Measurements from ENCODE around the gene CNN3.
A peak's percentile ranks its signal among the peaks of the same experiment; 100 is the strongest.

CNN3 gene

GRCh38 chr1:94926915-94927404 is at the start of gene CNN3:
Gene CNN3, minus strand, starts transcription at chr1:94927110. Its CDS starts 216 bp downstream, at chr1:94926894.
- peak; percentile 94 for DNase-seq

- DNase-seq = no peak
Observed at GRCh38 chr1:94974824-94975223, 47.9 kb upstream of the CNN3 start.

DNA sequence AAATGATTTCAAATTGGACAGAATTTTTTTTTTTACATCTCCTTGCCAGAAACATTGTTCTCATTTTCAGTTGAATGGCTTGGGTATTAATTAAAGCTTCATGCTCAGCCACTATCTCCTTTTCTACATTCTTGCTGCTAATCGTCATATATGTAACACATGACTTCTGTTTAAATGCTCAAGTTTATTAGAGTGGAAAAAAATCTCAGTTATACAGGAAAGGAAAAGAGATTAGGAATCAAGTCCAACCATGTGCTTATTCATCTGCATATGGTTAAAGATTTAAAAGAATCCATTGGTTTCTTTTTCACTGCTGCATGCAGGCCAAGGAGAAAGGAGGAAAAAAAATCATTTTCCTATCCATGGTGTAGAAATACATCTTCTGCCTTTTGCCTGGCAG is 47.3 kb upstream of the CNN3 start:
- no peak for DNase-seq

GRCh38 chr1:94973309-94973922 is 46.5 kb upstream of the CNN3 start:
- no peak for DNase-seq

DNA sequence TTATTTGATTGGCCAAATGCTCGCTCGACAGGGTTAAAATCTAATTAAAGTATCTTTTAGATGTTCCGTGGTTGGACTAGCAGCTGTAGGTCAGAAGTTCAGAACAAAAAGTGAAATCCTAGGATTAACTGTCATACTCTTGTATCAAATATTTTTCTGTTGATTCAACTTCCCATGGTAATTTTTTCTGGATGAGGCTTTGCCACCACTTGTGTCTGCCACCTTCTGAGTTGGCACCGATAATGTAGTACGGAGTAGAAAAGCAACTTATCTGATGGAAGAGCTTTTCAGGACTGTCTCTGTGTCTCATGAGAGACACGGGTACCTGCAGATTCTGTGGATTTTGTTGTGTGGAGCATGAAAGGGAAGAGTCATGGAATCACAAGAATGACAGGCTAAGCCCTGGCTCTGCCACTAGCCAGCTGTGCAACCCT is 44.6 kb upstream of the CNN3 start:
- no peak for DNase-seq

DNA sequence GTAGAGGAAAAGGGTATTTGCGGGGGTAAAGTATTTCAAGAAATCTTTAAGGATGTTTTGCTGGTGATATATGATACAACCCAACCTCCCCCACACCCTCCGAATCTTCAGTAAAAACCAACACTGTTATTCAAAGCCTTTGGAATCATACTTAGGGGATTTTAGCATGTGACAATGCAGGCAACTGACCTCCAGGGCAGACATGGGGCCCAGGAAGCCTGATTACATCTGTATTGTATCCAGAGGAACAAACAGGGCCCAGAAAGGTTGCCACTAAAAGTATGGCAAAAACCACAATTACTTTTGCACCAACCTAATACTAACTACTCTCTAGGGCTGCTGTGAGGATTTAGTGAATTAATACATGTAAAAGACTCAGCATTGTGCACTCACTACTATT is 43.9 kb upstream of the CNN3 start:
- DNase-seq = no peak

- DNase-seq = no peak
Observed at GRCh38 chr1:94969137-94969536, 42.2 kb upstream of the CNN3 start.

DNA sequence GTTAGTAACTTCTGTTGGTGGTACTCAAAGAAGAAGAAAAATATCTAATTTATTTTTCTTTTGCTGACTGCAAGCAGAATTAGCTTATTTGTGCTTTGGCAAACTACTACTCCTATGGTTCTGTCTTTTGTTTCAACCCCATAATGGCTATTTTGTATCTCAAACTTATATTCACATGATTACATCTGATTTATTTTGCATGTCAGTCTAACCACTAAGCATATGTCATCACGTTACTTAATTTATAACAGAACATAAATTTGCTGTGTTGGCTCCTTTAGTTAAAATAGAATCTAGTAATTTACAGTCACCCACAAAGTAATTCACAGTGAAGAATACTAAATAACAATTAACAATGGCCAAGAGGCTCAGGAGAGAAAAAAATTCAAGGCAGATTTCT is 39.1 kb upstream of the CNN3 start:
- no peak for DNase-seq

DNA sequence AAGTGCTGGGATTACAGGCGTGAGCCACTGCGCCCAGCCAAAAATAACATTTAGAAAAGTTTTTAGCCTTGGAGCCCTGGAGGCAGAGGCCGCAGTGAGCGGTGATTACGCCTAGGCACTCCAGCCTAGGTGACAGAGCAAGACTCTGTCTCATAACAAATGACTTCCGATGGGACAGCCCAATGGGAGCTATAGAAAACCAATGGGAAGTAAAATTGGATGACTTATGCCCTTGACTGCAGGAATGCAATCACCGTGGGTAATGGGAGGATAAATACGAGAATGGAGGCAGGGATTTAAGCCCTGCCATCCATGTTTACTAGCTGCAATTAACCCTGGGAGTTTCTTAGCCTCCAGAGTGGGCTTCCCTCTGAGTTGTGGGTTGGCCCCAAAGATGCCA is 37.0 kb upstream of the CNN3 start:
- DNase-seq = no peak

- DNase-seq = no peak
Observed at GRCh38 chr1:94962409-94963265, 35.7 kb upstream of the CNN3 start.

GRCh38 chr1:94961988-94962387 is 35.1 kb upstream of the CNN3 start:
- no peak for DNase-seq

DNA sequence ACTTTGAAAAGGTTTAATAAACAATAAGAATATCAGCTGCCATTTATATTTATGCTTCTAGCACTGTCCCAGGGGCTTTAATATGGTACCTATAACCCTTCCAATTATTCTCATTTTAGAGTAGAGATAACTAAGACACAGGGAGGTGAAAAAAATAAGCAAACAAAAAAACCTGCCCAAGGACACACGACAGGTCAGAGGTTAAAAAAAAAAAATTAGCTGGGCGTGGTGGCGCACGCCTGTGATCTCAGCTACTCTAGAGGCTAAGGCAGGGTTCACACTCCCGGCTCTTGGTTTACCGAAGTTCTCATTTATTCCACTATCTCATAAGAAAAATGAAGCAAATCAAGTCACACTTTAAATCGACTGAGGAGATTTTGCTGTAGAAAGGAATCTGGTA is 34.7 kb upstream of the CNN3 start:
- no peak for DNase-seq

DNA sequence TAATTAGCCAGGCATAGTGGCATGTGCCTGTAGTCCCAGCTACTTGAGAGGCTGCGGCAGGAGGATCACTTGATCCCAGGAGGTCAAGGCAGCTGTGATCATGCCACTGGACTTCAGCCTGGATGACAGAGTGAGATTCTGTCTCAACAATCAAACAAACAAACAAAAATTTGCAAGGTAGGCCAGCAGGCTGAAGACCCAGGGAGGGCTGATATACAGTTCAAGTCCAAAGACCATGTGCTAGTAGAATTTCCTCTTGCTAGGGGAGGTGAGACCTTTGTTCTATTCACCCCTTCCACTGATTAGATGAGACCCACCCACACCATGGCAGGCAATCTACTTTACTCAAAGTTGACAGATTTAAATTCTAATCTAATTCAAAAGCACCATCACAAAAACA is 31.2 kb upstream of the CNN3 start:
- DNase-seq = no peak

GRCh38 chr1:94955767-94956632 is 29.1 kb upstream of the CNN3 start:
- DNase-seq = no peak

DNA sequence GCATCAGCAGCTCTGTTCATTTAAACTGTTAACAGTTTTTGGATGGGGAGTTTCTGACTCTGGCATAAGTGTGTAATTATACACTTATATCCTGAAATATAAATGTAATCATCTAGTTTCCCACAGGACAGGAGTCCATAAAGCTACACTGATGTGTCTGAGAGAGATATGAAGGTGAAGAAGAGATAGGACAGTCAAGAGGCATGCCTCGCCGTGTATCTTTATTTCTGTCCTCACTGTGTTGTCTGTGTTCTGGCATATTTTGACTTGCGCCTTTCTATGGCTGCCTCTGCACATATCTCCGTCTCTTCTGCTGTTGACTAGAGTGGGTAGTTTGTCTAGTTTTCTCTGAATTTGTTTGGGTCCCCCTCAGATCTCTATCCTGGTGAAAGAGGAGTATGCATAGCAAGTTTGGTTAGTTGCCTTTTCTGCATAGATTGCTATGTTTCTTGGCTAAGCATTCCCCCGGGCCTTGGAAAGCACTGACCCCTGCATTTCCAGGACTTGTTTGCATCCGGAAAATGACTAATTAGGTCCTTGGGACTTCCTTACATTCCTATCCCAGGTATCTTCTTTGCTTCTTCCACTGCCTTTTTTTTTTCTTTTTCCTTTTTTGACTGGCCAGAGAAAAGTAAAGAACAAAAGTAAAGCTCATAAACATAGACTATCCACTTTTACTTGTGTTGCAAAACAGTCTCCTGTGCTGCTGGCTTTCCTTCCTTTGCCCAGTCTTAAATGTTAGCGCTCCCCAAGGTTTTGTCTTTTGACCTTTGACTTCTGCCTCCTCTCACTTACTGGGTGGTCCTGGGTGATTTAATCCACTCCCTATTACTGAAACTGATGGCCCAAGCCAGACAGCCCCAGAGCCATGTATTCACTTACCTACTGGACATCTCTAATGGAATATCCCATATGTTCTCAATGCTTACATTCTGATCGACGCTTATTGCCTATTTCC is 27.6 kb upstream of the CNN3 start:
- DNase-seq = no peak

DNA sequence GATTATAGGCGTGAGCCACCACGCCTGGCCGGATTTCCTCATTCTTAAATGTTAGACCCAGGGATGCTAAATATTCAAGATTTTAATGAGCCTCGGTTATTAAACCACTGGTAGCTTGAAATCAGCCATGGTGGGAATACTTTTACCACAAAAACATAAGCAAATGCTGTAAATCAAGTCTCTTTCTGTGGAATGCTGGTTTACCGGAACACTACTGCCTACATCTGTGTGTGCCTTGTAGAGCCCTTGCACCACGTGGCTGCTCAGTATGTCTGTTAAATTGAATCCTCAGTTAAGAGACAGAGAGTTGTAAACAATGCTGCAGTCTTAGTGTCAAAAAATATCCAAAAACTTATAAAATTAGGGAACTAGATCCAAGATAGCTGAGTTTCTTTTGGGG is 26.8 kb upstream of the CNN3 start:
- no peak for DNase-seq

- DNase-seq = no peak
Observed at GRCh38 chr1:94953107-94953506, 26.2 kb upstream of the CNN3 start.

DNA sequence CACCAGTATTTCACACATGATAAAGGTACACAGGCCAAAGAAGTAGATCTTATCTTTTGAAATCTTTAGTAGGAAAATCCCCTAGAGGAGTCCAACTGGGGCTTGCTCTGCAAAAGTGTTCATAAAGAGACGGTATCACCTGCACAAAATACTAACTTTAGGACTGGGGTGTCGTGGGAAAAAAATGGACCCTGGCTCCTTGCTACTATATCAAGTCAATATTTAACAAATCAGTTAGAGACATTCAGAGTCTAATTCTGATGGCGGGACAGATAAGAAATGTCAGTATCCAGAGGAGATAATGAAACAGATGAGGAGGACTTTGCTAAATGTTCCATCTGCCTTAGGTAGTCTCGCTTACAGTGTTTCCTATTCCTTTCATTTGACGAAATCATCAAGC is 25.6 kb upstream of the CNN3 start:
- no peak for DNase-seq

DNA sequence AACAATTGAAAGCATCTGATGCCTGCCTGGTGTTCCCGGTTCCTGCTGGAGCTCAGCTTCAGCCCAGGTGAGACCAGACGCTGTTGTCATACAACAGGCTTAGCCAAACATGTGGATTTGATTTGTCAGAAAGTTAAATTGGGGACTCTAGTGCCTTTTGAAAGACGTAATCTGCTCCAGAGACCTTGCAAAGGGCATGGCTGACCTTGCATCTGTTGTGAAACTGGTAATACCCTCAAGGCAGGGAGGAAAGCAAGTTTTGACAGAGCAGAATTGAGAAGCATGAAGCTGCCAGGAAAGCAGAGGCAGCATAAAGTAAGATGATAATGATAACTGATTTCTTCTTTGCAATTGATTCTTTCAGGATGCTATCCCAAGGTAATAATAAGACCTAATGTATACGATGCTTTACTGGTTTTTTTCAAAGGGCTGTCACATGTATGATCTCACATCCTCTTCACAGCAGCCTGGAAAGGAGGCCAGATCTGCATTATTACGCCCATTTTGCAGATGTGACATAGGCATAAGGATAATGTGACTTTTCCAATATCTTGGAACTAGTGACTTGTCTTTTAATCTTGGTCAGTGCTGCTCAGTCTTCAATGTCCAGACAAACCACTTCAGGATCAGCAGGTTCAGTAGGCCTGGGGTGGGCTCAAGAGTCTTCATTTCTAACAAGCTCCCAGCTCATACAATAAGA is 24.7 kb upstream of the CNN3 start:
- DNase-seq = no peak

GRCh38 chr1:94951046-94951445 is 24.1 kb upstream of the CNN3 start:
- no peak for DNase-seq
